Activated CD8-positive, alpha-beta memory T cell treated with anti-CD3 and anti-CD28 coated beads, Interleukin-2, amount 50 U/mL, for 48 hours (primary cell): ENCODE measurements around the gene GP5.

Experiments
- DNase-seq: peaks from one replicate; pipeline ENCODE4 v3.0.0-alpha.2; 2020

GP5 gene

GRCh38 chr3:194396859-194397756, 2.0 kb downstream of the GP5 start:
- DNase-seq = peak; percentile 65

DNA sequence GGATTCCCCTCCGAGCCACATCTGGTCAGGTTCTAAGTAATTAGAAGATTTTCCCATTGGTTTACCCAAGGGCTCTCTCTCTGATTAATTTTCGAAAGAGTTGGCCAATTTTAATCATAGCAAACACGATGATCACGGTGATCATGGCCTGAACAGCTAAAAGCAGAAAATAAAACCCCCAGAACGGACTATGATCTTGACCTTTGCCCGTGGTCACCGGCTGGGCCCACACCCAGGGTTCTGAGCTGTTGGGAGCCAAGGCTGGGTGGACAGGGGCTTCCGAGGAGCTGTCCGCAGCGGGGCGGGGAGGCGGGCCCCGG, 2.6 kb downstream of the GP5 start:
- no peak for DNase-seq

GRCh38 chr3:194395778-194396538, 3.1 kb downstream of the GP5 start:
- DNase-seq = peak; percentile 69

- DNase-seq = no peak
Observed at GRCh38 chr3:194395212-194395611, 3.9 kb downstream of the GP5 start.

- no peak for DNase-seq
Observed at GRCh38 chr3:194392576-194392975, 6.5 kb downstream of the GP5 start.

GRCh38 chr3:194390835-194391234, 8.2 kb downstream of the GP5 start:
- DNase-seq = no peak

DNA sequence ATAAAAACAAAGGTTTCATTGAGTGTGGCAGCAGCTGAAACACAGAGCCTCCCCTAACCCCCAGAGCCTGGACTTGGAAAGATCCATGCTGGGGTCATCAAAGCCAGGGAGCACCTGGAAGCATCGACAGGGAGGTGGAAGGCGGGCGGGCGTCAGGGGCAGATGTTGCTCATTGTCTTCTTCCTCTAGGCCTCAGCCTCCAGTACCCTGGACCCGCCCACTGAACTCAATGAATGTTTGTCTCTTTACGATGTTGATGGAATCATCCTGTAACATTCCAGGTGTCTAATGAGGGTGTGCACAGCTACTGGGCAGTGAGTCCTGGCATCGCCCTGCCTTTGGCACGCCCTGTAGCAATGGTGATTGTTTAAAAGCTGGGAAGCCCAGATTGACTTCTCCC, 9.8 kb downstream of the GP5 start:
- DNase-seq = no peak

DNA sequence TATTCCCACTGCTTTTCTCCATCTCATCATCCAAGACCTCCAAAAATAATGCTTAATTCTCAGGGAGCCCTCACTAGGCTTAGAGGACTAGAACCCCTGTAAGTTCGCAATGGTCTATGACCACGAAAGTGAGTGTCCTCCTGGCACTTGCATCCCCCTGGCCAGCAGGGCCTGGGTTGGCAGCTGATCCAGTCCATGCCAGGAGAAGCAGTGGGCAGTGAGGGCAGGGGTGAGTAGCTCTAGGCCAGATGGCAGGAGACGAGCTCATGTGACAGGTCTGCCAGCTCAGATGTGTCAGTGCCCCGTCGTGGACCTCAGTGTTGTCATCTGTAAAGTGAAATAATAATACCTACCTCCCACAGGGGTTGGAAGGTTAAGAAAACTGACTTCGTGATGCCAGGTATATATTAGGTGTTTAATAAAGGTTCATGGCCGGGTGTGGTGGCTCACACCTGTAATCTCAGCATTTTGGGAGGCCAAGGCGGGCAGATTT, 11.1 kb downstream of the GP5 start:
- DNase-seq = peak; percentile 36

DNA sequence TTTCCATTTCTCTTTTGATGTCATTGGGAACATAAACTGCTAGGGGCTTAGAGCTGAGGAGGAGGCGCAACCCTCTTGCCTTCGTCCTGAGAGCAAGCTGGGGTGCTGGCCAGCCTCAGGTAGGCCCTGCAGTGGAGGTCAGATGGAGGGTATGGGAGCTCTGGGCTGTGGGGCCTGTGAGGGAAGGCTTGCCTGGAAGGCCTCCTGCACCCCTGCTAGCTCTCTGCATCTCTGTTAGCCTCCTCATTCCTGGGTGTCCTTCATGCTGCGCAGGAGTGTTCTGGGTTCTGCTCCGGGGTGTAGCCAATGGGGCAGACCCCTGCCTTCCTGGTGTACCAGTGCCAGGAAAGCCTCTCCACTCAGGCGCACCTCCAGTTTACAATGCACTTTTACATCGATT, 11.8 kb downstream of the GP5 start:
- DNase-seq = peak; percentile 36

DNA sequence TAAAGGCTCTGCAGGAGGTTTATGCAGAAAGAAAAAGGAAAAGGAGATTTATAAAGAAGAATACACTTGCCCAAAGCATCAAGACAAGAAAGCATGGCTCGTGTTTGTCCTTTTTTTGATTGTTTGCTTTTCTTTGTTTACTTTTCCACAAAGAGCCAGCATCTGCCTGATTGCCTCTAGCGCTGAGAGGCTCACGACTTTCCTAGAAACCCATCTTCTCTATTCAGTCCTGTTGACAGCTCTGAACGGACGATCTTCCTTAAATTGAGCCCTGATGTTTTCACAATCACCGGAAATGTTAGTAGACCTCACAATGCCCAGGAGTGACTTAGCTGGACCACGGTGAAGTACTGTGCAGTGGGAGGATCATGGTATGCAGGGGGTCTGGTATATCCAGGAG, 12.4 kb downstream of the GP5 start:
- no peak for DNase-seq

GRCh38 chr3:194386066-194386465, 13.0 kb downstream of the GP5 start:
- DNase-seq = peak; percentile 36

DNA sequence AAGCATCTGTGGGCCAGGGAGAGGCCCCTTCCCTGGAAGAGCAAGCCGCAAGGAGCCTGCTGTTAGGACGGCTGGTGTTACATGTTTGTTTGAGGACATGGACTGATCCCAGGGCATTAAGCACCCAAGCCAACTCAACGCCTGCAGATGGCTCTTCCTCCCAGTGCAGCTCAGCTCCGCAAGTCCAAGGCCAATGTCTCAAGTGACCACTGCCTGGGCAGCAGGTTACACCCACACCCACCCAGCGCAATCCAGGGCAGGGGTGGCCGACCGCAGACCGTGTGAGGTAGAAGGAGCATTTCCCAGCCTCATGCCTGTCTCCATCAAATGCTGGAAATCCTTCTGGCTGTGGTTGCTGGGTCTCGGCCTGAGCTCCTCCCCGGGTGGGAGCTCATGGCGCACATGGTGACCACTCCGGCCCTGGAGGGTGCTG, 14.5 kb downstream of the GP5 start:
- DNase-seq = no peak

GRCh38 chr3:194384156-194384555, 14.9 kb downstream of the GP5 start:
- no peak for DNase-seq

GRCh38 chr3:194383276-194383940, 15.7 kb downstream of the GP5 start:
- DNase-seq = no peak

DNA sequence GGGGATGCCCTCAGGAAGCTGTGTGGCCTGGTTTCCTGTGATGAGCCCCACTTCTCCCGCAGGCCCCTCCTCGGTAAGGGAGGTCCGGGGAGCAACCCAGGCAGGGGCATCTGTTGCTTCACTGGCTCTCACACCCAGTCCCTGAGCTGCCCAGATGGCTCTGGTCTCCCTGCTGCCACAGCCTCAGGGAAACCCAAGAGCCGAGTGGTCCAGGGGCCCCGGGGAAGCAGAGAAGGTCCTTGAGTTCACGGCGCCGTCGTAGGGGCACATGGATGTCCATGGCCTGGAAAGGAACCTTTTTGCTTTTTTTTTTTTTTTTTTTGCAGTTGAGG, 16.2 kb downstream of the GP5 start:
- DNase-seq = no peak

GRCh38 chr3:194382196-194382891, 16.7 kb downstream of the GP5 start:
- no peak for DNase-seq

GRCh38 chr3:194381460-194381875, 17.6 kb downstream of the GP5 start:
- no peak for DNase-seq

DNA sequence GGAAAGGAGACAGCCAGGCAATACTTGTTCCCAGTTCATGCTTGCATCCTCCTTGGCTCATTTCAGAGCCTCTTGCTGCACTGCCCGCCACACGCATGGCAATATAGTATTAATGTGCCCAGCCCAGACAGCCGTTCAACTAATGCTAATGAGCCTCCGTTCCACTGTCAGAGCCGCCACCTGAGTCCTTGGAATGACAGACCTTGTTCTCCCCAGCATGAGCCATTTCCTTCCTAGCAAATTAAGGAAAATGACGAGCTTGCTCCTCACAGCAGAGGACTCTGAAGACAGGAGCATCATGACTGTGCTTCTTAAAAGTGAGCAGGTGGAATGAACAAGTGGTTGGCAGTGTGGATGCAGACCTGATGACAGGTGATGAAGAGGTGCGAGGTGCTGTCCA, 18.7 kb downstream of the GP5 start:
- no peak for DNase-seq

GRCh38 chr3:194379651-194380050, 19.4 kb downstream of the GP5 start:
- no peak for DNase-seq

GRCh38 chr3:194379231-194379630, 19.8 kb downstream of the GP5 start:
- DNase-seq = no peak

DNA sequence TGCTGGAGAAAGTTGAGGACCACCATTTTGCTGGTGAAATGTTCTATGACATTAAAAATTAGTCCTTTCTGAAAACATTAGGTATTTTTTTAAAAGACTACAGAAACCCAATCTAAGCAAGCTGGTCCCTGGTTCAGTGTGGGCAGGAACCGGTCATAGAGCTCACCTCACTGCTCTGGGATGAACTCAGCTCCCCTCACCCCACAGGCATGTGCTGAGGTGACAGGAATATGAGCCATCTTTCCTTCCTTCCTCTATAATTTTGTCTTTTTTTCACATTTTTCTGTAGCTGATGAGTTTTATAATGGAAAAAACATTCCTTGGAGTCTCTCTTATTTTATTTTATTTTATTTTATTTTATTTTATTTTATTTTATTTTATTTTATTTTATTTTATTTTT, 21.4 kb downstream of the GP5 start:
- no peak for DNase-seq

DNA sequence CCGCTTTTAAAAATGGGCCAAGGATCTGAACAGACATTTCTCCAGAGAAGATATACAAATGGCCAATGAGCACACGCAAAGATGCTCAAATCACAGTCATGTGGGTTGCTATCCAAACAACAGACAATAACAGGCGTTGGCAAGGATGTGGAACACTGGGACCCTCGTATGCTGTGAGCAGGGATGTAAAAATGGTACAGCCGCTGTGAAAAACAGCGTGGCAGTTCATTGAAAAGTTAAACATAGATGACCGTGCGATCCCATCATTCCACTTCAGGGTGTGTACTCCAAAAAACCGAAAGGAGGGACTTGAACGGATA, 22.9 kb downstream of the GP5 start:
- DNase-seq = no peak
